ELF-1 (cell line): ENCODE data around the gene EXOSC10.

Experiments used
- DNase-seq: peaks from one replicate; pipeline ENCODE4 v3.0.0-alpha.2; 2016; ENCODE audit warnings: low read depth, low spot score

EXOSC10 gene

DNA sequence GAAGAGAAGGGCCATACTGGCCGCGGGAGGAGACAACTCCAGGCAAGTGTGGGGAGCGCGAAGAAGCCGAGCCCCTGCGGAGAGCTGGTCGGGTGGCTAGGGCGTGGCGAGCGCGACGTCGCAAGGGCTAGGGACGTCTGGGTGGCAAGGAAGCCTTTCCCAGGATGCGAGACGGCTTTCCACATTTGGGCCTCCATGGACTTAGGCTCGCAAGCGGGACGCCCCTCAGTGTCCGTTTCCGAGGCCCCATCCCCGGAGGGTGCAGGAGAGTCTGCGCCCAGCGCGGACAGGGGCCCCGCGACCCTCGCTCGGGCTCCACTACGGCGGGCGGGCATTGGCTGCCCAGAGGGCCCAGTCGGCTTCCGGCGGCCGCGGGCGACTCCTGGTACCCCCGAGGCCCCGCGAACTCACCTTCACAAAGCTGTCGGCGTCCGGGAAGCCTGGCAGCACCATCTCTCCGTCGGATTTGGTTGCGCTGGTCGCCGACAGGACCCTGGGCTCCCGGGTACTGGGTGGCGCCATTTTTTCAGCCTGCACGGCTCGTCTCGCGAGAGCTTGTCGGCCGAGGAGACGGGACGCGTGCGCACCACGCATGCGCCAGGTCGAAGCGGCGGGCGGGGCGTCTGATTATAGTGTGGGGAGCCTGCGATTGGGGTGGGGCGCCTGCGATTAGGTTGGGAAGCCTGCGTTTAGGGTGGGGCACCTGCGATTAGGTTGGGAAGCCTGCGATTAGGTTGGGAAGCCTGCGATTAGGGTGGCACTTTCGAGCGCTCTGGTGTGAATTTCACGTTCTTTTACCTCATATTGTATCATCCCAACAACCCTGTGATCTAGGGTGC lies at the start of gene EXOSC10:
EXOSC10 (minus strand) TSS at position 560 of the 839 bp plus-strand sequence; CDS start at position 522, 38 bp downstream.
- peak; percentile 94 for DNase-seq

DNA sequence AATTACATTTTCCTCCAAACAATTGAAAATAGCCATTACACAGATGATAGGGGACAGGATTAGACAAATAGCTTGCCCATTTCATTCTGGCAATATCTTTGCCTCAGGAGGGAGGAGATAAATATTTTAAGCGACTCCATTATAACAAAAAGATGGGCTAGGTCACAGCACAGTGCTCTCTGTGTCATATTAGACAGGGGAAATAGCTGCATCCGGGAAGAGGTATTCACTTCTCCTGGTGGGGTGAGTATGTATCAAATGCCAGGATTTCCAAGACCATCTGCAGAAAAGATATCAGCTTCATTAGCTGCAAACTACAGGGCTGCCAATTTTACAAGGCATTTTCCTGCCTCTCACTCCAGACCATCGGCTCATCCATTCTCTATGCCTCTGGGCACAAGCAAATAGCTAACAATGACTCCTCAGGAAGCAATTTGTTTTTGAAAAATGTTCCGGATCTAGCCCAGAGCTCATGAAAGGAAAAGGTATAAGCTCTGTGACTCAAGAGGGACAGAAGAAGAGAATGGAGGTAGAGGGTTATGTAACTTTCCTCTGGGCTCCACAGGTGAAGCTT lies 47.6 kb upstream of the EXOSC10 start:
- DNase-seq: no peak

- no peak for DNase-seq
Measured at GRCh38 chr1:11145741-11146140, 46.1 kb upstream of the EXOSC10 start.

GRCh38 chr1:11144570-11145256 lies 45.0 kb upstream of the EXOSC10 start:
- DNase-seq: no peak

- DNase-seq: no peak
Measured at GRCh38 chr1:11143907-11144306, 44.2 kb upstream of the EXOSC10 start.

DNA sequence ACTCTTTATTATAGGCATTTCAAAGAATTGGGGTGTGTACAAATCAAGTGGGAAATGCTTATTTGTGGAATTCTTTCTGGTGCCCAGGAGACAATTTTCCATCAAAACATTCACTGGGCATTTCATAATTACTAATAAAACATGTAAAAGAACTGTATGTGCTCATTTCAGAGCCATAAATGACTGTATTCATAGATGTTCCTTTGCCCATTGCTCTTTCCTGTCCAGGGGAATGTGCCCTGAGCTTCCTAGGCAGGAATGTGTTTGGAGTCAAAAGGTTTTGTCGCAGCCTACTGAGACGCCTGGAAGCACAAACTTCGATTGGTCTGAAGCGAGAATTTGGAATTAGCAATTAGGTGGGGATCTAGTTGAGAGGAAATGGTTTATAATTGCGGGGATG lies 43.7 kb upstream of the EXOSC10 start:
- no peak for DNase-seq

DNA sequence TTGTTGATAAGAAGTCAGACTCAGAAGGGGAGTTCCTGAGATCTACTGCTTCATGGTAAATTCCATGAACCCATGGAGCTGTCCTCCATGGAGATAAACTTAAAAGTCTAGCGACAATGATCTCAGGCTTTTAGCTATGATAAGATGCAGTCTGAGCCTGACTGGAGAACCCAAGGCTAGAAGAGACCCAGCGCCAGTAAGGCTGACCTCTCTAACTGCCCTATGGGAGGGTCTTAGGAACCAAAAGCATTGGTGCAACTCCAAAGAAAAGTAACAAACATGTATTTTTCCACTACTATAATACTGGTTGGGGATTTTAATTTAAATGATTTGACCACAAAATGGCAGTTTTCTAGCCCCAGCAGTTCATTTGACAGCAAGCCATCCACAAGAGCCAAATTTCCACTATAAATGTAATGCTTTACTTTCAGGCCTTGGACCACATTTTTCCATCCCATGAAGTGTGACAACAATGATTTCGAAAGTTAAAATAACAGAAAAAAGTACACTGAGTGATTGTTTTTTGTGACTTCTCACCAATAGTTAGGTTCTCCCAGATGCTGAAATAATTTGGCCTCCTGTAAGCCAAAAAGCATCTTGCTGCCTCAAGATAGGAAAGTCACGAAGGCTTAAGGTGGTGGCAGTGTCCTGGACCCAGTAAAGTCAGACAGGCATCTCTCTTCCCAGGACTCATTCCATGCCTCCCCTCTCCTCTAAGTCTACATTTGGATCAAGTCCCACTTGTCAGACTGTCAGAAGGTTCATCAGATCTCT lies 43.1 kb upstream of the EXOSC10 start:
- DNase-seq: no peak

- no peak for DNase-seq
Measured at GRCh38 chr1:11138952-11139351, 39.3 kb upstream of the EXOSC10 start.

DNA sequence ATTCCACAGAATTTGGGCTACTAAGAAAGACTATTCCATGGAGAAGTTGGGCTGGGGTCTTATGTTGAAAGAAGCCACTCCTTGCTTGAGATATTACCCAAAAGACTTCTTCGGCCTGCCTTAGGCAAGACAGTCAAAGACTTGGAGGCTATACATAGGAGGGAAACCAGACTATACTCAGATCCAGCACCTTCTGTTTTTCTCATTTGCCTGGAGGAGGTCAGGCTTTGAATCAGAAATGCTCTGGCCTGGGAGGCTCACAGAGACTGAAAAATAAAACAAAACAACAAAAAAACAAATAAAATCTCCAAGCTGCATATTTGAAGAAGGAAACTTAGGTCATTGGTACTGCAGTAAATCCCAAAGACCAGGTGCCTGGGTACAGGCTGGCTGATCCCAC lies 38.4 kb upstream of the EXOSC10 start:
- no peak for DNase-seq

- no peak for DNase-seq
Measured at GRCh38 chr1:11134898-11135266, 35.2 kb upstream of the EXOSC10 start.

- no peak for DNase-seq
Measured at GRCh38 chr1:11134251-11134897, 34.7 kb upstream of the EXOSC10 start.

DNA sequence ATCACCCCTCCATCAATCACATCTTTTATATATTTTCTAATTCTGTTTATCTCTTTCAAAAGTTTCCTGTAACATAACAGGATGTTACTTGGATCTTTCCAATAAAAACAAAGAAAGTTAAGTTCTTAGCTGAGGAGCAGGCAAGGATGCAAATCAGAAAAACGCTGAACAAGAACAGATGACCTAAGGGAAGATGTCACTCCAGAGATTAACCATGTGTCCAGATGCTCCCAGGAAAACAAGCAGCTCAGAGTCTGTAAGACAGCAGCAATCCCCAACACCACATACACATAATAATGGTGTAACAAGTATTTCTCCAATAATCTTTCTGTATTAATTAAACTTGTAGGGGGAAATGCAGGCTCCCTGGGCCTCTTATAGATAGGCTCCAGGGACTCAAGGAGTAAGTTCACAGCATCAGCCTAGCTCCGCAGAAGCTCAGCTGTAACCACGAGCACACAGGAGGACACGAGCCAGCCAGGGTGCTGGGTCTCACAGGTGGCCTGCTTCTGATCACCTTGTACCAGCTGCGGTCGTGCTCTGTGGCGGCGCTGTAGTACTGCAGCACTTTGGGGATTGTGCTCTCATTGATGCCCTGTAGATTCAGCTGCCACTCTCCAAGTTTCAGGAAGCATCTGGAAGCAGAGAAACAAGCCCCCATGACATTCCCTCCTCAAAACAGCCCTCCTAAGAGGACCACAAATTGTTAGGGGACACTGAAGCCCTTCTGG lies 33.1 kb upstream of the EXOSC10 start:
- no peak for DNase-seq

GRCh38 chr1:11131816-11132215 lies 32.1 kb upstream of the EXOSC10 start:
- DNase-seq: no peak

DNA sequence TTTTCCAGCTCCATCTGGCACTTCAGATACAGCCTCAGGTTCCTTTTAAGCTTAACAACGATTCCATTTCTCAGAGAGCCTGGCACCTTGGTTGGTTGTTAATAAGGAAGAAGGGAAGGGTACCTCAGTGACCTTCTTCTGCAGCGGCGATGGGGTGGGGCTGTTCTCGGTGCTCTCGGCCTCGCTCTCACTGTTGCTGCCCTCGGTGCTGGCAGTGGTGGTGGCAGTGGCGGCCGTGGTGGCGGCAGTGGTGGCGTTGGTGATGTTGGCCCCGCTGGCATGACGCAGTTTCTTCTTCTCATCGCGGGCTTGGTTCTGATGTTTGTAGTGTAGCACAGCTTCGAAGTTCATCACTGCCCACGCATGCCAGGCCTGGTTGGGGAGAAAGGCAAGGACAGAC lies 30.7 kb upstream of the EXOSC10 start:
- no peak for DNase-seq

DNA sequence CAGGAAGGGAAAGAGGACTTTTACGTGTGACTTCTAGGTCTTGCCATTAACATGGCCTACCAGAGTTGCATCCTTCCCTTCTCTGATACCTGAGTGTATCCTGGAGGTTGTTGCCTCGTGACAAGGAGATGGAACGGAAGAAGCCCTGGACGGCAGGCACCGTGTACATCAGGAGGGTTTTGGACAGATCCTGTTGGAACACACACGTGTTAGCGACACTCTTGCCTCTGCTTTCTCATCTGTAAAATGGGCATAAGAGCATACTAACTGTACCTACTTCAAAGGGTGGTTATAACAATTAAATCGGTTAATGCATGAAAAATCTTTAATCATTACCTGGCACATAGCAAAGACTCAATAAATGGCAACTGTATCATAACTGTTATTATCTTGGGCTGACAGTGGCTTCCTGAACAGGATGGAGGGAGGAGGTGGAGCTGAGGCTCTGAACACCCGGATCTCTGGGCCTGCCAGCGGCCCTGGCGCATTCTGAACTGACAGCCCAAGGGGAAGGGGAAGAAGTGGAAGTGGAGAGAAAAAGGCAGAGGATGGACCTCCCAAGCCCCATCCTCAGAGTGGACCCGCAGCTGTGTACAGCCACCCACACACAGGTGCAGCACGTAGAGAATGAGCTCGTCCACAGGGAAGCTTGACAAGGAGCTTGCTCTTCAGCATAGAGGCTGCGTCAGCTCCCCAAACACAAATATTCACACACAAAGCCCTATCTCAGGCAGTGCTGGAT lies 30.2 kb upstream of the EXOSC10 start:
- DNase-seq: no peak

DNA sequence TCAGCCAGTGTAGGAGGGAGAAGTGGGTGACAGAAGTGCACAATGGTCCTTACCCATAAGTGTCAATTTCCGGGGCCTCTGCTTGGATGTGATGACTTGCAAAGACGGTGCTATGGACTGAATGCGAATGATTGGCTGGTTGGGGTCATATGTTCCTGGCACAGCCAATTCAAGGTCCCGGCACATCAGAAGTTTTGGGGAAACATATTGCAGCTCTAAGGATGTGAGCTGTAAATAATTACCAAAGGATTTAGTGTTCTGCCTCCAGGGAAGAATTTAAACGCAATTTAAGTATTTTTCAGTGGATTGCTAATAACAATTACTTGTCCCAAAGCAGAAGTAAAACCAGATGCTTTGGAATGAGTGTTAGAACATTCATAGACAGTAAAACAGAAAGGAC lies 26.9 kb upstream of the EXOSC10 start:
- no peak for DNase-seq

- DNase-seq: no peak
Measured at GRCh38 chr1:11125931-11126330, 26.3 kb upstream of the EXOSC10 start.

DNA sequence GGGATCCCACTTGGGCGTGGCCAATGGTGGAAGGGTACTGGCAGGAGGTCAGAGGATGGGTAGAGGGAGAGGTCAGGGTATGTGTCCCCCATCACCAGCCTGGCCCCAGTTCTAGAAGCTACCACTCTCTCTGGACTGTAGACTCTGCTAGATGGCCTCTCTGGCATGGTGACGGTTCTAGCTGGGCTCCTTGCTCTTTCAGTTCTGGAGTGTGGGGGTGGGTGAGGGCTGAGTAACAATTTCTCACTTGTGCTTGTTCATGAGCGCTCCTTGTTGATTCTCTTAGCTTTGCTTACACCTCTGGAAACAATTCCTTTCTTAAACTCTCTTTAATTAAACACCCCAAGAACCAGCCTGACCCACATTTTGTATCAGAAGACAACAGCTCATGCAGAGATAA lies 25.3 kb upstream of the EXOSC10 start:
- no peak for DNase-seq

GRCh38 chr1:11116318-11116717 lies 16.6 kb upstream of the EXOSC10 start:
- no peak for DNase-seq

- DNase-seq: no peak
Measured at GRCh38 chr1:11114966-11115365, 15.3 kb upstream of the EXOSC10 start.
